HG03520 (cell line): ENCODE measurements around the gene AFF3.

Source experiments
- ATAC-seq: cut with Tn5 transposase; IDR thresholded peaks from one replicate; pipeline ENCODE4 v1.9.1; 2021; ENCODE audit warnings: mild to moderate bottlenecking, moderate library complexity; ENCODE audit not compliant: unreplicated experiment

AFF3 gene

GRCh38 chr2:99623035-99623434 is 519.4 kb downstream of the AFF3 start:
- no peak for ATAC-seq

GRCh38 chr2:99622534-99622933 is 519.9 kb downstream of the AFF3 start:
- ATAC-seq: no peak

- ATAC-seq: no peak
These were observed 520.6 kb downstream of the AFF3 start for GRCh38 chr2:99621774-99622173.

- no peak for ATAC-seq
These were observed 521.3 kb downstream of the AFF3 start for GRCh38 chr2:99621106-99621505.

- ATAC-seq: no peak
These were observed 523.2 kb downstream of the AFF3 start for GRCh38 chr2:99619151-99619550.

- ATAC-seq: no peak
These were observed 523.8 kb downstream of the AFF3 start for GRCh38 chr2:99618579-99619097.

- ATAC-seq: no peak
These were observed 524.6 kb downstream of the AFF3 start for GRCh38 chr2:99617811-99618210.

GRCh38 chr2:99615247-99615771 is 527.1 kb downstream of the AFF3 start:
- ATAC-seq: no peak

- ATAC-seq: no peak
These were observed 528.4 kb downstream of the AFF3 start for GRCh38 chr2:99613980-99614379.

GRCh38 chr2:99611786-99612185 is 530.6 kb downstream of the AFF3 start:
- ATAC-seq: no peak

GRCh38 chr2:99611034-99611433 is 531.4 kb downstream of the AFF3 start:
- no peak for ATAC-seq

- ATAC-seq: no peak
These were observed 532.5 kb downstream of the AFF3 start for GRCh38 chr2:99609851-99610381.

- no peak for ATAC-seq
These were observed 533.5 kb downstream of the AFF3 start for GRCh38 chr2:99608861-99609260.

GRCh38 chr2:99607861-99608491 is 534.4 kb downstream of the AFF3 start:
- ATAC-seq: no peak

GRCh38 chr2:99607454-99607853 is 534.9 kb downstream of the AFF3 start:
- ATAC-seq: no peak

- ATAC-seq: no peak
These were observed 537.4 kb downstream of the AFF3 start for GRCh38 chr2:99605036-99605435.

- ATAC-seq: no peak
These were observed 539.9 kb downstream of the AFF3 start for GRCh38 chr2:99602476-99602875.

- ATAC-seq: no peak
These were observed 541.3 kb downstream of the AFF3 start for GRCh38 chr2:99600981-99601651.

GRCh38 chr2:99598441-99598840 is 543.9 kb downstream of the AFF3 start:
- ATAC-seq: no peak

- ATAC-seq: no peak
These were observed 544.8 kb downstream of the AFF3 start for GRCh38 chr2:99597616-99598015.

- ATAC-seq: no peak
These were observed 547.0 kb downstream of the AFF3 start for GRCh38 chr2:99595373-99595772.
